HG03565 (cell line): ENCODE data around the gene SRGAP2B.
"Not testable (repeated sequence)": the region's sequence is repeated elsewhere in the genome, so short reads cannot be mapped to it uniquely, and the experiment has no call there.

Experiments
- ATAC-seq: cut with Tn5 transposase; IDR thresholded peaks from one replicate; pipeline ENCODE4 v1.9.1; 2021; ENCODE audit warnings: mild to moderate bottlenecking, moderate library complexity; ENCODE audit not compliant: unreplicated experiment

SRGAP2B gene

GRCh38 chr1:144961604-144962583 is 133.2 kb downstream of the SRGAP2B start:
- not testable (repeated sequence) for ATAC-seq

GRCh38 chr1:144960929-144961488 is 134.1 kb downstream of the SRGAP2B start:
- not testable (repeated sequence) for ATAC-seq

DNA sequence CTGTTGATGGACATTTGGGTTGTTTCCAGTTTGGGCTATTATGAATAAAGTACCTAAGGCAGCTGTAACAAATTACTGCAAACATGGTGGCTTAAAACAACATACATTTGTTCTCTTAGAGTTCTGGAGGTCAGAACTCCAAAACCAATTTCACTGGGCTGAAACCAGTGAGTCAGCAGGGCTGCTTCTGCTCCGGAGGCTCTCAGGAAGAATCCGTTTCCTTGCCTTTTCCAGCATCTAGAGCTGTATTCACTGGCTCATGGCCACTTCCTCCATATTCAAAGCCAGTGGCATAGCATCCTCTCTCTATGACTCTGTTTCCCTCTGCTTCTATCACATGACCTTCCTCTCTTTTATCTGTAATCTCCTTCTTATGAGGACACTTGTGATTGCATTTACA is 146.7 kb downstream of the SRGAP2B start:
- ATAC-seq, result not testable (repeated sequence)

GRCh38 chr1:144947495-144947894 is 147.6 kb downstream of the SRGAP2B start:
- not testable (repeated sequence) for ATAC-seq

GRCh38 chr1:144946525-144947480 is 148.3 kb downstream of the SRGAP2B start:
- not testable (repeated sequence) for ATAC-seq

- peak; percentile 64 for ATAC-seq
These were observed 153.4 kb downstream of the SRGAP2B start for GRCh38 chr1:144941710-144942109.

GRCh38 chr1:144940054-144940453 is 155.1 kb downstream of the SRGAP2B start:
- ATAC-seq, result peak; percentile 84

DNA sequence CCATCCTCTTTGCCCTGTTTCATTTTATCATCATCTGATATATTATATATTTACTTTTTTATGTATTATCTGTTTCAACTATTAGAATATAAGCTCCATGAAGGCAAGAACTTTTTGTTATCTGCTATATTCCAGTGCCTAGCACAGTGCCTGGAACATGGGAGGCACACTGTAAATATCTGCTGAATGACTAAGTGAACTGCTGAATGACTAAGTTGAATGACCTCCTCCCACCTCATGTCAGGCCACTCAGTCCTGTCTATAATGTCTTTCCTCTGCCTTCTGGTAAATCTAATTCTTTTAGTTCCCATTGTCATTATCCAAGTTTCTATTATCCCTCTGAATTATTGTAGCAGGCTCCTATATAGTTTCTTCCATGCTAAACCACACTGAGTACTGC is 156.5 kb downstream of the SRGAP2B start:
- not testable (repeated sequence) for ATAC-seq

DNA sequence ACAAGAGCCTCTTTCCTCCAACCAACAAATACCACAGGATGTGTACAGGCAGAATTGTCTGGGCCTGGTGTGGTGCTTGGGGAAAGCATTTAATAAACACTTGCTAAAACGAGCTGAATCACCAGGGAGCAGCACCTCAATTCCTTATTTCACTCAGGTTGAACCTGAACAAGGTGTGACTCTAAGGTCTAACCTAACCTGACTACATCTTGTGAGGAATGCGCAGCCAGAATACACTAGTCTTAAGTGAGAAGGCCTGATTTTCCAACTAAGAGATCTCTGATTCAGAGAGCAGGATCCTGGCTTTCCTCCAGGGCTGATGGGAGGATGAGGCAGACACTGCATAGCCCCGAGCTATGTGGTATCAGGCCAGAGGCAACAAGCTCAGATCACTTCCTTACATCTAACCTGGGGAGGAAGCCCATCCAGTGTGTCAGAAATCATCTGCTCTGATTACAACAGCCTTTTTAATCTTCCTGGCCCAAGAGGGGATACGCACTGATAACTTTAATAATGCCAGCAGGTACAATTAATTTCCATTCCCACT is 158.9 kb downstream of the SRGAP2B start:
- ATAC-seq, result not testable (repeated sequence)

GRCh38 chr1:144935310-144935709 is 159.8 kb downstream of the SRGAP2B start:
- ATAC-seq, result not testable (repeated sequence)

GRCh38 chr1:144933014-144933413 is 162.1 kb downstream of the SRGAP2B start:
- ATAC-seq, result not testable (repeated sequence)

DNA sequence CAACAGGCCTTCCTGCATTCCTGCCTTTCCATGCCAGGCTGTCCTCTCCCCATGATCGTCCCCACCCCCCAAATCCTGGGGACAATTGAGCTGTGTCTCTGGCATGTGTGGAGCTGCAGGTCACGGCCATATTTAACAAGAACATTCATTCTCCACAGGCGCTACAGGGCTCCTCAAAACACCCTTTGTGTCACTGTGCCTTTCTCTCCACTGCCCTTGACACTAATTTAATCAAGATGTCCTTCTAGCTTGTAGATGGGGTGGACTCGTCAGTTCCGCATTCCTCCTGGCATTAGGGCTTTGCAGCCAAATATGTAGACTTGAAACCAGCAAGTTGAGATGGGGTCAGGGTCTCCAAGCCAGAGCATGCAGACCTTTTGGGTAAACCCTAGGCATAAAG is 163.0 kb downstream of the SRGAP2B start:
- not testable (repeated sequence) for ATAC-seq

DNA sequence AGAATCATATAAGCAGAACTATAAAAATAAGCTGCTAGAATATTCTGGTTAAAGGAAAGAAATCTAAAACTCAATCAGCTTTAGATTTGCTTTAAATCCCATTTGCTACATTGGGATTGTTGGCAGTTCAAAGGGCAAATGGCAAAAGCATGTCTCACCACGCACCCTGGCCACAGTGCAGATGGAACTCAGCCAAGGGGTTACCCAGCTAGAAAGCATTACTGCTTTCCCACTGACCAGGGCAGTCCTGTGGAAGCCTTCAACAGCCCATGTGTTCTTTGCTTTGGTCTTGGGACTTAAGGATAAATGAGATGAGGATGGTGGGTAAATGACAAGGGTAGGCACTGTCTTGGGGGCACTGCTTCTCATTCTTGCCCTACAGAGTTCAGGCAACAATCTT is 163.6 kb downstream of the SRGAP2B start:
- not testable (repeated sequence) for ATAC-seq

- ATAC-seq, result not testable (repeated sequence)
These were observed 164.9 kb downstream of the SRGAP2B start for GRCh38 chr1:144930085-144930777.

DNA sequence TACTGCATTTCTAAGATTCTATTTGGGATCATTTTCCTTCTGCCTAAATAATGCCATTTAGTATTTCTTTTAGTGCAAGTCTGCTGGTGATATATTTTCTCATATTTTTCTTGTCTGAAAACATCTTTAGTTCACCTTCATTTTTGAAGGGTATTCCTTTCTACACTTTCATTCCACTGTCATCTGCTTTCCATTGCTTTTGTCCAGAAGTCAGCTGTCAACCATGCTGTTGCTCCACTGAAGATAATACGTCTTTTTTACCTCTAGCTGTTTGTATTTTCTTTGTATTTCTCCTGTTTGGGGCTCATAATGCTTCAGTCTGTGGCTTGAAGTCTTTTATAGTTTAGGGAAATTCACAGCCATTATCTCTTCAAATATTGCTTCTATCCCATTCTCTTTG is 167.8 kb downstream of the SRGAP2B start:
- ATAC-seq, result not testable (repeated sequence)

DNA sequence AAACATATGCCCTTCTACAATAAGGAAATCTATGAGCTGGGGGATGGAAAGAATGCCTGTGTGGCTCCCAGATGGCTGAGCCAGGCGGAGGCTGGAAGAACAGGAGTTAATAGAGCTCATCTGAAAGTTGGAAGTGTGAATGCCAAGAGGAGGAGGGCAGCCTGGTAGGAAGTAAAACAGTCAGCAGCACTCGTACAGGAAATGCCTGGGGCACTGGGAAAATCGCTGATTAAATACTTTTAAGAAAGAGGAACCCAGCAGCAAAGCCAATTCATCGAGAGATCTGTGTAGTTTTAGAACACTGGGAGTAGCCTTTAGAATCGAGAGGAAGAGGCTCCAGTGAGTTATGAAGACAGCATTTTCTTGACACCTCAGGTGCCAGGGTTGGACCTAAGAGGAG is 171.5 kb downstream of the SRGAP2B start:
- not testable (repeated sequence) for ATAC-seq

DNA sequence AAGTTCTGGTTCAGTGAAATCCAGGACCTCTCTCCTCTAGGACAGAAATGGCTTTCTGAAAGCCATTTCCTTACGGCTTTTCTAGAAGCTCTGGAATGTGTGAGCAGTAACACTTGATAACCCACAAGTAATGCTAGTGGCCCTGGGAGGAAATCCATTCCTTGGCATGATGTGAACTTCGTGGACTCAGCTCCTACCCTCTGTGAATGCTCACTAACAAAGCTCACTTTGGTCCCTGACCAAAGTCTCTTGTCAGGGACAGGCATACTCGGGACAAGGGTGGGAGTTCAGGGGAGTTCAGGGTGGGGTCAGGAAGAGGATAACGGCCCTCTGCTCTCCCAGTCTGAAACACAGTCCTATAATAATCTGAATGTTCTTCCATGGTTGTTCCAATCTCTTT is 172.3 kb downstream of the SRGAP2B start:
- ATAC-seq, result not testable (repeated sequence)

DNA sequence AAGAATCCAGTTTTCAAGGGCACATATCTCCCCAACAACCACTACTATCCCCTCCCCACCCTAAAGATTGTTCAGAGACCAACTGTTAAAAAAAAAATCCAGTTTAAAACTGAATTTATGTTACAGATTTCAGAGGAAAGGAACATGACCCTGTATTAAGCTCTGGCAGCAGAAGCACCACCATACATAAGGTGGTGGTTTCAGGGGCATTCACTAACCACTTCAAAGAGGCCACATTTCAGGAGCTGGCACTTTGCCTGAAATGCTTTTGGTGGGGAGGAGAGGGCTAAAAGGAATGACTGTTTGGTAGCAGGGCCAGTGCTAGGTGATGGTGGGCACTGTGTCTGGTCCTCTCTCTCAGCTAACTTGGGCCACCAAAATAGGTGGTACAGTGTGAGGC is 176.0 kb downstream of the SRGAP2B start:
- ATAC-seq, result not testable (repeated sequence)

GRCh38 chr1:144918027-144918603 is 177.0 kb downstream of the SRGAP2B start:
- ATAC-seq, result not testable (repeated sequence)
